Measurements from ENCODE around the gene UBXN10. TPM values are rescaled to one million over a fixed set of nuclear protein-coding genes. Genes with fewer than 3 reads are reported as not detected.

The UBXN10 gene
- polyA plus RNA-seq, 1 donor (not counting 4 experiments of a cell fraction or from before 2014, with no cell fraction given), result 0.05 TPM

DNA sequence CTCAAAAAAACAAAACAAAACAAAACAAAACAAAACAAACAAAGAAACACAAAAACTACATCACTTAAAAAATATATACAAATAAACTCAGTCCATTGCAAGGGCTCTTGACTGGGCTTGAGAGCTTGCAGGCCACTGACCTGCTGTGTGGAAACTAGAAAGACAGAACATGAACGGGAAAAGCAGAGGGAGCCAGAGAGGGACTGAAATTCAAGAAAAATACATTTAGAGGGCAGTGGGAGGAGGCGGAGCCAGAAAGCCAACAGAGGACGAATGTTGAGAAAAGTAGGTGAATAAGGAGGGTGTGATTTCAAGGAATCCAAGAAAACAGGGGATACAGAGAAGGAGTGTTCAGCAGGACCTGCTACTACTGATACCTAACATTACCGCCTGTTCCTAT is 41.8 kb downstream of the UBXN10 start:
- TF ChIP-seq, protein P1, sequence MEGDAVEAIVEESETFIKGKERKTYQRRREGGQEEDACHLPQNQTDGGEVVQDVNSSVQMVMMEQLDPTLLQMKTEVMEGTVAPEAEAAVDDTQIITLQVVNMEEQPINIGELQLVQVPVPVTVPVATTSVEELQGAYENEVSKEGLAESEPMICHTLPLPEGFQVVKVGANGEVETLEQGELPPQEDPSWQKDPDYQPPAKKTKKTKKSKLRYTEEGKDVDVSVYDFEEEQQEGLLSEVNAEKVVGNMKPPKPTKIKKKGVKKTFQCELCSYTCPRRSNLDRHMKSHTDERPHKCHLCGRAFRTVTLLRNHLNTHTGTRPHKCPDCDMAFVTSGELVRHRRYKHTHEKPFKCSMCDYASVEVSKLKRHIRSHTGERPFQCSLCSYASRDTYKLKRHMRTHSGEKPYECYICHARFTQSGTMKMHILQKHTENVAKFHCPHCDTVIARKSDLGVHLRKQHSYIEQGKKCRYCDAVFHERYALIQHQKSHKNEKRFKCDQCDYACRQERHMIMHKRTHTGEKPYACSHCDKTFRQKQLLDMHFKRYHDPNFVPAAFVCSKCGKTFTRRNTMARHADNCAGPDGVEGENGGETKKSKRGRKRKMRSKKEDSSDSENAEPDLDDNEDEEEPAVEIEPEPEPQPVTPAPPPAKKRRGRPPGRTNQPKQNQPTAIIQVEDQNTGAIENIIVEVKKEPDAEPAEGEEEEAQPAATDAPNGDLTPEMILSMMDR (optimal IDR thresholded peaks at IDR 0.05 in 1 of 3, IDR thresholded peaks at IDR 0.05 in 1 of 3, conservative IDR thresholded peaks at IDR 0.05 in 1 of 3; ENCODE audit: extremely low read depth in 1 of 3, insufficient read depth in 2 of 3, low read length in 3 of 3), result no peak
- no peak for TF ChIP-seq EZH2 (IDR thresholded peaks at IDR 0.05; ENCODE audit: low read length)
- no peaks in the 10 kb centered on the region for H3K36me3 ChIP-seq (ENCODE audit: control insufficient read depth in 2 of 2, extremely low read depth in 1 of 2, insufficient read depth in 2 of 2, low read length in 2 of 2)
- dilution Hi-C loops (cut with MboI; ENCODE audit: extremely low pct_ligation_motif_present, low sequenced_read_pairs), result no loop called here
- H2AFZ ChIP-seq (ENCODE audit: control insufficient read depth, low read length), result no peak overlapping the region
- H3K4me3 ChIP-seq (ENCODE audit: control insufficient read depth in 2 of 3, extremely low read depth in 1 of 3, insufficient read depth in 2 of 3, low read depth in 1 of 3, low read length in 3 of 3), result no peak overlapping the region
- H4K20me1 ChIP-seq (ENCODE audit: control insufficient read depth, extremely low read depth, insufficient read depth, low read length), result no peaks in the 10 kb centered on the region
- no peak overlapping the region for H3K4me2 ChIP-seq (ENCODE audit: control insufficient read depth, extremely low read depth, insufficient read depth, low read depth, low read length)
- H3K27ac ChIP-seq (ENCODE audit: control insufficient read depth, insufficient read depth, low read length), result no peak overlapping the region
- no peaks in the 10 kb centered on the region for H3K27me3 ChIP-seq (ENCODE audit: control insufficient read depth, extremely low read depth, insufficient read depth, low read length)
- H3K9me3 ChIP-seq (ENCODE audit: control insufficient read depth, low read depth, low read length), result no peaks in the 10 kb centered on the region
- H3K4me1 ChIP-seq (ENCODE audit: control insufficient read depth, extremely low read depth, insufficient read depth, low read length), result peaks cover 1% of the 10 kb centered on the region
- FAIRE-seq (no peak), DNase-seq (ENCODE audit: low read depth, low spot score) (no peak)
- H3K9me1 ChIP-seq (ENCODE audit: control insufficient read depth, extremely low read depth, insufficient read depth, low read length), result no peaks in the 10 kb centered on the region
- no peaks in the 10 kb centered on the region for H3K79me2 ChIP-seq (ENCODE audit: control insufficient read depth, insufficient read depth, low read length)
- no peak overlapping the region for H3K9ac ChIP-seq (ENCODE audit: control insufficient read depth, extremely low read depth, insufficient read depth, low read length)

DNA sequence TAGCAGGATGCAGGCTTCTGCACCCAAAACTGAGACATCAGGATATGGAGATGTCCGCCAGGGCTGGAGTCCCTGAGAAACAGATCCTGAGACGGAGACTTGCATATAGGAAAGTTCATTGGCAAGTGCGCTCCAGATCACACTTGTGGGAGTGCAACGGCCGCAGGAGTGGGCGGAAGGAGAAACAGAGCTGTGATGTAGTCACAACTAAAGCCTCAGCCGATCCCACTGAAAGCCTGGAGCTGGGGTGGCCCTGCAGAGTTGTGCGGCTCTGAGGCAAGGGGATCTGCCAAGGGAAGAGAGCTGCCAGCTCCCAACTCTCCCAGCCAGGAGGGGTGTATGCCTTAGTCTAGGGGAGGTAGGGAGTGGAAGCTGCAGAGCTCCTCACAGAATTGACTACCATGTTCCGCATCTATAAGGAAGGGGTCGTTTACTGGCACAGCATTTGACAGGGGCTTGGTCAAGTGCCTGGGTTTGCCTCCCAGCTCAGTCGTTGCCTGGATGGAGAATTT is 42.5 kb downstream of the UBXN10 start:
- TF ChIP-seq EZH2 (IDR thresholded peaks at IDR 0.05; ENCODE audit: low read length), result no peak
- TF ChIP-seq, protein P1 (optimal IDR thresholded peaks at IDR 0.05 in 1 of 3, IDR thresholded peaks at IDR 0.05 in 1 of 3, conservative IDR thresholded peaks at IDR 0.05 in 1 of 3; ENCODE audit: extremely low read depth in 1 of 3, insufficient read depth in 2 of 3, low read length in 3 of 3), result no peak

More for the DNA sequence above, 42.5 kb downstream of the UBXN10 start:
- Histone ChIP-seq H3K9me1 (ENCODE audit: control insufficient read depth, extremely low read depth, insufficient read depth, low read length) (no peaks in the 10 kb centered on the region), H3K9ac (ENCODE audit: control insufficient read depth, extremely low read depth, insufficient read depth, low read length) (no peak overlapping the region), H3K4me3 (ENCODE audit: control insufficient read depth in 2 of 3, extremely low read depth in 1 of 3, insufficient read depth in 2 of 3, low read depth in 1 of 3, low read length in 3 of 3) (no peak overlapping the region), H3K4me2 (ENCODE audit: control insufficient read depth, extremely low read depth, insufficient read depth, low read depth, low read length) (no peak overlapping the region), H3K27ac (ENCODE audit: control insufficient read depth, insufficient read depth, low read length) (no peak overlapping the region), H3K4me1 (ENCODE audit: control insufficient read depth, extremely low read depth, insufficient read depth, low read length) (peaks cover 8% of the 10 kb centered on the region), H3K36me3 (ENCODE audit: control insufficient read depth in 2 of 2, extremely low read depth in 1 of 2, insufficient read depth in 2 of 2, low read length in 2 of 2) (no peaks in the 10 kb centered on the region), H3K9me3 (ENCODE audit: control insufficient read depth, low read depth, low read length) (no peaks in the 10 kb centered on the region), H4K20me1 (ENCODE audit: control insufficient read depth, extremely low read depth, insufficient read depth, low read length) (no peaks in the 10 kb centered on the region), H3K79me2 (ENCODE audit: control insufficient read depth, insufficient read depth, low read length) (no peaks in the 10 kb centered on the region), H2AFZ (ENCODE audit: control insufficient read depth, low read length) (no peak overlapping the region), H3K27me3 (ENCODE audit: control insufficient read depth, extremely low read depth, insufficient read depth, low read length) (no peaks in the 10 kb centered on the region)
- DNase-seq (ENCODE audit: low read depth, low spot score), result no peak
- FAIRE-seq, result no peak
- dilution Hi-C loops (cut with MboI; ENCODE audit: extremely low pct_ligation_motif_present, low sequenced_read_pairs), result no loop called here
